Endothelial cell of umbilical vein (primary cell): ENCODE data around the gene TTLL4. TPM values are rescaled to one million over a fixed set of nuclear protein-coding genes. Genes with fewer than 3 reads are reported as not detected.

ENCODE experiments used
- BruUV-seq: library from RNA; stranded (reverse); fragments of 400-500 nt; replicated peaks from 2 replicates; lab custom pipeline; 2021; lab: Mats Ljungman, UMichigan
- CTCF ChIA-PET: fragments of 300-600, 350-600 bp; sonication (Branson Sonifier 250); formaldehyde crosslinking; loops from one replicate; lab custom pipeline; 2021; ENCODE audit warnings: antibody characterized with exemption, inconsistent platforms; lab: Charles Lee
- POLR2A ChIA-PET: fragments of 300-600, 350-600 bp; sonication (Branson Sonifier 250); formaldehyde crosslinking; loops from one replicate; lab custom pipeline; 2021; ENCODE audit warnings: antibody characterized with exemption, inconsistent platforms; lab: Charles Lee
- DNase-seq: peaks from one replicate; pipeline ENCODE4 v3.0.0-alpha.2; 2011; ENCODE audit warnings: low read depth, low spot score
- FAIRE-seq: peaks from 2 replicates; lab custom pipeline; 2011; peaks lifted over from hg19 to GRCh38; lab: Jason Lieb, UNC
- H2AFZ ChIP-seq: 2 replicates; pipeline ENCODE4 v1.6.0; 2012; ENCODE audit warnings: low read depth, low read length, control low read depth, inconsistent platforms
- H3K27ac ChIP-seq: 2 replicates; pipeline ENCODE4 v1.5.1; 2011; ENCODE audit warnings: low read depth, mild to moderate bottlenecking, control low read depth, low read length, moderate library complexity; ENCODE audit not compliant: insufficient read depth
- H3K27me3 ChIP-seq, 2 experiments: 2 replicates each; pipeline versions ENCODE4 v1.6.0 to v1.6.1; 2011; ENCODE audit warnings: low read length in 2 of 2, mixed read lengths in 1 of 2; ENCODE audit not compliant: control insufficient read depth in 2 of 2, insufficient read depth in 2 of 2
- H3K36me3 ChIP-seq, 2 experiments: 2 replicates in 1 of 2; 3 replicates in 1 of 2; pipeline ENCODE4 v1.5.1; 2011; ENCODE audit warnings: low read length in 2 of 2, mild to moderate bottlenecking in 1 of 2, moderate library complexity in 1 of 2; ENCODE audit not compliant: control insufficient read depth in 2 of 2, insufficient read depth in 2 of 2; ENCODE audit errors: extremely low read depth in 1 of 2
- H3K4me1 ChIP-seq: 3 replicates; pipeline ENCODE4 v1.5.1; 2011; ENCODE audit warnings: mild to moderate bottlenecking, low read length; ENCODE audit not compliant: control insufficient read depth, insufficient read depth; ENCODE audit errors: extremely low read depth
- H3K4me2 ChIP-seq: 2 replicates; pipeline ENCODE4 v1.6.1; 2011; ENCODE audit warnings: low read length, control low read depth, mixed read lengths; ENCODE audit not compliant: insufficient read depth
- H3K4me3 ChIP-seq, 3 experiments: fragments of 200-600 bp in 1 of 3; sonication (generic), shearing (Covaris generic) in 1 of 3; replicated peaks in 1 of 3; 2 replicates each; pipeline ENCODE4 v1.5.1; 2011 to 2016; ENCODE audit warnings: control low read depth in 3 of 3, low read length in 3 of 3, mild to moderate bottlenecking in 2 of 3, inconsistent platforms in 1 of 3, low read depth in 1 of 3, moderate library complexity in 1 of 3; ENCODE audit not compliant: insufficient read depth in 1 of 3
- H3K79me2 ChIP-seq: 2 replicates; pipeline ENCODE4 v1.6.0; 2012; ENCODE audit warnings: low read length, inconsistent platforms; ENCODE audit not compliant: control insufficient read depth, insufficient read depth
- H3K9ac ChIP-seq: replicated peaks from 2 replicates; pipeline ENCODE3; 2011; ENCODE audit warnings: low read length, control low read depth; ENCODE audit not compliant: insufficient read depth; ENCODE audit errors: extremely low read depth
- H3K9me1 ChIP-seq: replicated peaks from 3 replicates; pipeline ENCODE4 v1.6.0; 2011; ENCODE audit warnings: mild to moderate bottlenecking, low read length; ENCODE audit not compliant: control insufficient read depth, insufficient read depth; ENCODE audit errors: extremely low read depth
- H3K9me3 ChIP-seq: replicated peaks from 2 replicates; pipeline ENCODE4 v1.5.1; 2012; ENCODE audit warnings: low read length, inconsistent platforms; ENCODE audit not compliant: control insufficient read depth, insufficient read depth
- H4K20me1 ChIP-seq: replicated peaks from 2 replicates; pipeline ENCODE3; 2011; ENCODE audit warnings: mild to moderate bottlenecking, low read length; ENCODE audit not compliant: control insufficient read depth, insufficient read depth; ENCODE audit errors: extremely low read depth
- EZH2 ChIP-seq: IDR thresholded peaks from 2 replicates; pipeline ENCODE4 v1.6.1; 2012; ENCODE audit warnings: borderline replicate concordance, low read depth, mild to moderate bottlenecking, moderate library complexity, low read length, inconsistent platforms; ENCODE audit not compliant: severe bottlenecking
- FOS ChIP-seq: IDR thresholded peaks from 2 replicates; pipeline ENCODE4 v1.6.1; 2011; ENCODE audit warnings: mild to moderate bottlenecking, low read length, moderate library complexity, borderline replicate concordance; ENCODE audit not compliant: insufficient read depth
- MAX ChIP-seq: IDR thresholded peaks from 2 replicates; pipeline ENCODE4 v1.6.1; 2011; ENCODE audit not compliant: insufficient read depth, insufficient read length
- POLR2A ChIP-seq: IDR thresholded peaks from 2 replicates; pipeline ENCODE4 v1.6.1; 2012; ENCODE audit warnings: low read depth, mild to moderate bottlenecking, control low read depth, low read length
- POLR2AphosphoS5 ChIP-seq: IDR thresholded peaks from 2 replicates; pipeline ENCODE4 v1.6.1; 2012; ENCODE audit warnings: low read depth, mild to moderate bottlenecking, control low read depth, low read length, moderate library complexity; ENCODE audit not compliant: insufficient read depth
- dilution Hi-C: fragments of 300-500 bp; cut with MboI; formaldehyde crosslinking; loops from one replicate; pipeline ENCODE4 v1.15.0; 2019; ENCODE audit warnings: low sequenced_read_pairs; ENCODE audit not compliant: extremely low pct_ligation_motif_present
- intact Hi-C: fragments of 100-400 bp; cut with micrococcal nuclease; formaldehyde crosslinking; loops from one replicate; pipeline ENCODE4 v1.10.0; 2022
- polyA plus RNA-seq, 4 experiments: library from polyadenylated mRNA; depleted of rRNA in 3 of 4; stranded (reverse) in 3 of 4; unstranded in 1 of 4; fragments of >200 nt; gene quantifications; 2 replicates each; pipeline versions ENCODE4 v1.2.1 to v1.2.3, GENCODE V29; 2011 to 2012; ENCODE audit warnings: missing spikeins in 1 of 4
- total RNA-seq: library from RNA; stranded (reverse); gene quantifications from 2 replicates; pipeline ENCODE4 v1.2.3, GENCODE V29; 2021

TTLL4 gene
- total and polyA plus RNA-seq, 2 donors (not counting 3 experiments of a cell fraction or from before 2014, with no cell fraction given), result 26.7 to 45.0 TPM

DNA sequence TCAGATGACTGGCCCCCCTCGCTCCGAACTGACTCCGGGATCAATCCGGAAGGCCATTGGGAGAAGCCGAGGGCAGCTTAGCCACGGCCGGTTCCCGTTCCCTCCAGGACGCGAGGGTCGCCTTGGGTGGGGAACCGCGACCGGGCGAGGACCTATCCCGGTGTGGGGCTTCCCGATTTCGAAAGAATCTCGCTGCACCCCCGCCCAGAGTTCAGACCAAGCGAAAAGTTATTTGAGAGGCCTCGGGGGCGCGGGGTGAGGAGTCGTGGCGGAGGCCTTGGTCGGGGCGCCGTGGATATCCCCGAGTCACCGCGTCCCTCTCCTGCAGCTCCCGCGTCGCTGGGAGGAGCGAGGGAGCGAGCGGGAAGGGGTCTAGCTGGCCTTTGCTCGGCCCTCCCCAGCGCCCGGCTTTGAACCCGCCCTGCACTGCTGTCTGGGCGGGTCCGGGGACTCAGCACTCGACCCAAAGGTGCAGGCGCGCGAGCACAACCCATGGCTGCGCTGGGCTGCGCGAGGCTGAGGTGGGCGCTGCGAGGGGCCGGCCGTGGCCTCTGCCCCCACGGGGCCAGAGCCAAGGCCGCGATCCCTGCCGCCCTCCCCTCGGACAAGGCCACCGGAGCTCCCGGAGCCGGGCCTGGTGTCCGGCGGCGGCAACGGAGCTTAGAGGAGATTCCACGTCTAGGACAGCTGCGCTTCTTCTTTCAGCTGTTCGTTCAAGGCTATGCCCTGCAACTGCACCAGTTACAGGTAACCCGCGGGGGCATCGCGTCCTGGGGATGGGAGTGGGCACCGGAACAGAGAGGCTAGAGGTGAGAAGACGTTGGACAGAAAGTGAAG, 71.3 kb downstream of the TTLL4 start, which contains the start of gene CYP27A1:
Gene CYP27A1 (plus strand): TSS at position 457 of the 837 bp plus-strand sequence. CDS start 36 bp downstream, at position 493.
- Histone ChIP-seq H3K9me3 (no peaks in the 10 kb centered on the region), H2AFZ (peak within 1 kb of the TSS; percentile 84), H3K36me3 (no peaks in the 10 kb centered on the region), H3K4me2 (peak within 1 kb of the TSS; percentile 87), H3K9ac (peak within 1 kb of the TSS; percentile 68), H3K27ac (no peak within 1 kb of the TSS), H3K4me3 (peak within 1 kb of the TSS; percentile 44 to 66 (median 53)), H3K27me3 (no peaks in the 10 kb centered on the region), H4K20me1 (no peaks in the 10 kb centered on the region), H3K79me2 (no peaks in the 10 kb centered on the region), H3K4me1 (peaks cover 6% of the 10 kb centered on the region), H3K9me1 (no peaks in the 10 kb centered on the region)
- TF ChIP-seq POLR2A (no peak), EZH2 (no peak), POLR2AphosphoS5 (no peak), MAX (no peak)
- DNase-seq (peak; percentile 43), FAIRE-seq (peak; percentile 33)
- CTCF ChIA-PET, result interaction anchor here (1.0 to 4.7 kb wide), 11 partner anchors 14 to 122 kb away, joined by 3 to 38 read pairs (median 3); partner anchors contain the start of genes BCS1L, TTLL4 and ZNF142
- TSS peak; percentile 33 for BruUV-seq
- POLR2A ChIA-PET, result interaction anchor here (0.6 kb wide), 2 partner anchors 71 to 339 kb away, joined by 3 read pairs; no protein-coding TSS in a partner anchor
- intact Hi-C loops (loop anchor here (2.0 kb wide), 2 partner anchors 51 to 65 kb away; no protein-coding TSS in a partner anchor), dilution Hi-C loops (no loop called here)

DNA sequence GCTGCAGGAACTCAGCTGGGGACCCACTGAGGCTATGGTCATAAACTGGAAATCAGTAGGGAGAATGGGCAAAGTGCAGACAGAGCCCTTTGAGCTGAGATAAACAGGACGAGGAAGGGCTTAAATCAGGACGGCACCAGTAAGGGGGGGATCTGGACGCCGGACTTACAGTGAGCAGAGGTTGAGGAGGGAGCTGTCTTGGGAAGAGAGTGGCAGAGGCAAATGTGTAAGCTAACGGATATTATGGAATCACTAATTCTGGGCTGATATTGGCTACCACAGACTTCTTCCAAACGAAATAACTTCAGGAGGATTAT, 71.9 kb downstream of the TTLL4 start:
- Histone ChIP-seq H3K27ac (no peak overlapping the region), H3K79me2 (no peaks in the 10 kb centered on the region), H4K20me1 (no peaks in the 10 kb centered on the region), H3K9me1 (no peaks in the 10 kb centered on the region), H3K36me3 (no peaks in the 10 kb centered on the region), H3K4me1 (peaks cover 6% of the 10 kb centered on the region), H3K9ac (peak overlapping the region; percentile 68), H3K9me3 (no peaks in the 10 kb centered on the region), H3K4me3 (peak overlapping the region in 2 of 3 experiments; percentile 44 to 66), H3K27me3 (no peaks in the 10 kb centered on the region), H2AFZ (peak overlapping the region; percentile 84), H3K4me2 (peak overlapping the region; percentile 87)
- ChIA-PET CTCF (interaction anchor here (1.0 to 4.7 kb wide), 9 partner anchors 14 to 123 kb away, joined by 3 to 38 read pairs (median 3); partner anchors contain the start of genes BCS1L, TTLL4 and ZNF142), POLR2A (interaction anchor here (0.6 kb wide), 1 partner anchor 71 kb away, joined by 3 read pairs; no protein-coding TSS in a partner anchor)
- intact Hi-C loops (loop anchor here (2.0 kb wide), 1 partner anchor 50 kb away; no protein-coding TSS in a partner anchor), dilution Hi-C loops (no loop called here)
- DNase-seq, result no peak
- no TSS peak for BruUV-seq
- TF ChIP-seq EZH2, result no peak
- TF ChIP-seq FOS, result no peak
- TF ChIP-seq POLR2A, result no peak
- no peak for FAIRE-seq
